Activated naive CD8-positive, alpha-beta T cell treated with anti-CD3 and anti-CD28 coated beads, Interleukin-2, amount 50 U/mL, for 24 hours (primary cell): ENCODE data around the gene BAIAP2L1.
"Not testable (repeated sequence)": the region's sequence is repeated elsewhere in the genome, so short reads cannot be mapped to it uniquely, and the experiment has no call there.

Experiments used
- ATAC-seq: fragments of 150-1000 bp; cut with Tn5 transposase; one replicate; pipeline ENCODE4 v1.10.0; 2021
- DNase-seq: peaks from one replicate; pipeline ENCODE4 v3.0.0; 2021
- H3K27ac Mint-ChIP-seq: one replicate; pipeline ENCODE4 v1.8.0; 2021; ENCODE audit warnings: mild to moderate bottlenecking, mixed read lengths
- H3K27me3 Mint-ChIP-seq: one replicate; pipeline ENCODE4 v1.8.0; 2021; ENCODE audit warnings: mixed read lengths
- H3K36me3 Mint-ChIP-seq: one replicate; pipeline ENCODE4 v1.8.0; 2021; ENCODE audit warnings: low read depth, mixed read lengths
- H3K4me1 Mint-ChIP-seq: one replicate; pipeline ENCODE4 v1.8.0; 2021; ENCODE audit warnings: mixed read lengths
- H3K4me3 Mint-ChIP-seq: one replicate; pipeline ENCODE4 v1.8.0; 2021; ENCODE audit warnings: mild to moderate bottlenecking, moderate library complexity, mixed read lengths
- H3K9me3 Mint-ChIP-seq: one replicate; pipeline ENCODE4 v1.8.0; 2021; ENCODE audit warnings: mixed read lengths

BAIAP2L1 gene

GRCh38 chr7:98413655-98414054 is 12.8 kb upstream of the BAIAP2L1 start:
- H3K27ac Mint-ChIP-seq, H3K4me3 Mint-ChIP-seq, ATAC-seq, H3K36me3 Mint-ChIP-seq, H3K9me3 Mint-ChIP-seq, DNase-seq, H3K4me1 Mint-ChIP-seq: not testable (repeated sequence)
- H3K27me3 Mint-ChIP-seq, result peaks cover 14% of the 10 kb centered on the region

GRCh38 chr7:98409843-98410242 is 9.0 kb upstream of the BAIAP2L1 start:
- Mint-ChIP-seq H3K27me3 (peaks cover 6% of the 10 kb centered on the region), H3K9me3 (no peaks in the 10 kb centered on the region), H3K27ac (no peak overlapping the region), H3K4me1 (no peaks in the 10 kb centered on the region), H3K36me3 (no peaks in the 10 kb centered on the region), H3K4me3 (no peak overlapping the region)
- no peak for DNase-seq
- no peak for ATAC-seq

- H3K4me1 Mint-ChIP-seq, H3K4me3 Mint-ChIP-seq, ATAC-seq, H3K36me3 Mint-ChIP-seq, H3K27me3 Mint-ChIP-seq, H3K27ac Mint-ChIP-seq, H3K9me3 Mint-ChIP-seq, DNase-seq: not testable (repeated sequence)
Observed at GRCh38 chr7:98408146-98408545, 7.3 kb upstream of the BAIAP2L1 start.

- DNase-seq (no peak), ATAC-seq (no peak)
- H3K4me3 Mint-ChIP-seq, result no peak overlapping the region
- H3K4me1 Mint-ChIP-seq, result no peaks in the 10 kb centered on the region
- H3K27me3 Mint-ChIP-seq, result no peaks in the 10 kb centered on the region
- H3K9me3 Mint-ChIP-seq, result no peaks in the 10 kb centered on the region
- no peaks in the 10 kb centered on the region for H3K36me3 Mint-ChIP-seq
- H3K27ac Mint-ChIP-seq, result no peak overlapping the region
Observed at GRCh38 chr7:98406827-98407226, 5.9 kb upstream of the BAIAP2L1 start.

GRCh38 chr7:98404840-98405239 is 4.0 kb upstream of the BAIAP2L1 start:
- no peak for DNase-seq
- peaks cover 1% of the 10 kb centered on the region for H3K27me3 Mint-ChIP-seq
- ATAC-seq, result no peak
- no peaks in the 10 kb centered on the region for H3K36me3 Mint-ChIP-seq
- no peak overlapping the region for H3K4me3 Mint-ChIP-seq
- no peak overlapping the region for H3K27ac Mint-ChIP-seq
- H3K9me3 Mint-ChIP-seq, result no peaks in the 10 kb centered on the region
- H3K4me1 Mint-ChIP-seq, result peaks cover 3% of the 10 kb centered on the region

- Mint-ChIP-seq H3K9me3 (no peaks in the 10 kb centered on the region), H3K4me3 (no peak overlapping the region), H3K27me3 (peaks cover 21% of the 10 kb centered on the region), H3K4me1 (peaks cover 6% of the 10 kb centered on the region), H3K36me3 (no peaks in the 10 kb centered on the region), H3K27ac (no peak overlapping the region)
- no peak for ATAC-seq
- peak; percentile 2 for DNase-seq
Observed at GRCh38 chr7:98399890-98400541, 874 bp downstream of the BAIAP2L1 start.

GRCh38 chr7:98399462-98399861 is 1.4 kb downstream of the BAIAP2L1 start:
- peaks cover 6% of the 10 kb centered on the region for H3K4me1 Mint-ChIP-seq
- H3K27me3 Mint-ChIP-seq, result peaks cover 21% of the 10 kb centered on the region
- no peaks in the 10 kb centered on the region for H3K36me3 Mint-ChIP-seq
- H3K27ac Mint-ChIP-seq, result no peak overlapping the region
- no peaks in the 10 kb centered on the region for H3K9me3 Mint-ChIP-seq
- H3K4me3 Mint-ChIP-seq, result no peak overlapping the region
- DNase-seq, result no peak
- ATAC-seq, result no peak

GRCh38 chr7:98398567-98399372 is 2.1 kb downstream of the BAIAP2L1 start:
- peaks cover 6% of the 10 kb centered on the region for H3K4me1 Mint-ChIP-seq
- H3K36me3 Mint-ChIP-seq, result no peaks in the 10 kb centered on the region
- H3K9me3 Mint-ChIP-seq, result no peaks in the 10 kb centered on the region
- peaks cover 21% of the 10 kb centered on the region for H3K27me3 Mint-ChIP-seq
- ATAC-seq, result no peak
- no peak overlapping the region for H3K4me3 Mint-ChIP-seq
- no peak overlapping the region for H3K27ac Mint-ChIP-seq
- DNase-seq, result no peak

- no peak for ATAC-seq
- Mint-ChIP-seq H3K27me3 (peaks cover 21% of the 10 kb centered on the region), H3K36me3 (no peaks in the 10 kb centered on the region), H3K9me3 (no peaks in the 10 kb centered on the region), H3K27ac (no peak overlapping the region), H3K4me3 (no peak overlapping the region), H3K4me1 (peaks cover 6% of the 10 kb centered on the region)
- no peak for DNase-seq
Observed at GRCh38 chr7:98396768-98397167, 4.1 kb downstream of the BAIAP2L1 start.

- H3K27me3 Mint-ChIP-seq, result peaks cover 21% of the 10 kb centered on the region
- no peaks in the 10 kb centered on the region for H3K36me3 Mint-ChIP-seq
- no peaks in the 10 kb centered on the region for H3K9me3 Mint-ChIP-seq
- H3K4me3 Mint-ChIP-seq, result no peak overlapping the region
- H3K4me1 Mint-ChIP-seq, result peaks cover 4% of the 10 kb centered on the region
- DNase-seq, result no peak
- no peak overlapping the region for H3K27ac Mint-ChIP-seq
- ATAC-seq, result no peak
Observed at GRCh38 chr7:98395951-98396350, 4.9 kb downstream of the BAIAP2L1 start.

- DNase-seq (no peak), ATAC-seq (no peak)
- H3K4me3 Mint-ChIP-seq, result no peak overlapping the region
- H3K27me3 Mint-ChIP-seq, result peaks cover 21% of the 10 kb centered on the region
- H3K9me3 Mint-ChIP-seq, result no peaks in the 10 kb centered on the region
- H3K4me1 Mint-ChIP-seq, result peaks cover 4% of the 10 kb centered on the region
- no peaks in the 10 kb centered on the region for H3K36me3 Mint-ChIP-seq
- no peak overlapping the region for H3K27ac Mint-ChIP-seq
Observed at GRCh38 chr7:98395481-98395880, 5.4 kb downstream of the BAIAP2L1 start.

- no peak overlapping the region for H3K4me3 Mint-ChIP-seq
- H3K36me3 Mint-ChIP-seq, result no peaks in the 10 kb centered on the region
- no peaks in the 10 kb centered on the region for H3K9me3 Mint-ChIP-seq
- DNase-seq (no peak), ATAC-seq (no peak)
- no peak overlapping the region for H3K27ac Mint-ChIP-seq
- H3K4me1 Mint-ChIP-seq, result no peaks in the 10 kb centered on the region
- H3K27me3 Mint-ChIP-seq, result peaks cover 15% of the 10 kb centered on the region
Observed at GRCh38 chr7:98394377-98394836, 6.5 kb downstream of the BAIAP2L1 start.

GRCh38 chr7:98387544-98388226 is 13.2 kb downstream of the BAIAP2L1 start:
- Mint-ChIP-seq H3K36me3 (no peaks in the 10 kb centered on the region), H3K27me3 (no peaks in the 10 kb centered on the region), H3K9me3 (no peaks in the 10 kb centered on the region), H3K4me1 (no peaks in the 10 kb centered on the region), H3K4me3 (no peak overlapping the region), H3K27ac (no peak overlapping the region)
- DNase-seq (no peak), ATAC-seq (no peak)

- Mint-ChIP-seq H3K36me3 (no peaks in the 10 kb centered on the region), H3K9me3 (no peaks in the 10 kb centered on the region), H3K27ac (no peak overlapping the region), H3K4me3 (no peak overlapping the region), H3K27me3 (no peaks in the 10 kb centered on the region), H3K4me1 (no peaks in the 10 kb centered on the region)
- ATAC-seq (no peak), DNase-seq (no peak)
Observed at GRCh38 chr7:98387131-98387530, 13.8 kb downstream of the BAIAP2L1 start.

- not testable (repeated sequence) for H3K36me3 Mint-ChIP-seq, DNase-seq, H3K27ac Mint-ChIP-seq, H3K4me3 Mint-ChIP-seq, H3K27me3 Mint-ChIP-seq, H3K4me1 Mint-ChIP-seq, H3K9me3 Mint-ChIP-seq, ATAC-seq
Observed at GRCh38 chr7:98385532-98385931, 15.4 kb downstream of the BAIAP2L1 start.
